ENCODE data around the gene TP53BP1. TPM values are rescaled to one million over a fixed set of nuclear protein-coding genes. Genes with fewer than 3 reads are reported as not detected.

The TP53BP1 gene
- total and polyA plus RNA-seq, 2 of the 13 experiments (the other 11 are each of a cell fraction or from before 2014, with no cell fraction given), result 17.1 to 17.4 TPM

GRCh38 chr15:43433165-43433564 lies 59.8 kb downstream of the TP53BP1 start:
- Histone ChIP-seq H2AFZ (ENCODE audit: low read length) (no peak overlapping the region), H3K79me2 (ENCODE audit: insufficient read depth, low read length) (no peaks in the 10 kb centered on the region), H3K27me3 (ENCODE audit: control insufficient read depth in 1 of 2, insufficient read depth in 2 of 2, low read length in 2 of 2) (no peaks in the 10 kb centered on the region), H3K4me2 (ENCODE audit: low read depth, low read length) (no peak overlapping the region), H3K4me1 (ENCODE audit: insufficient read depth, low read length) (no peaks in the 10 kb centered on the region), H3K4me3 (replicated peaks in 1 of 3; ENCODE audit: insufficient read depth in 1 of 3, low read depth in 2 of 3, low read length in 3 of 3) (no peak overlapping the region), H3K27ac (ENCODE audit: extremely low read length, insufficient read depth, low read length) (no peak overlapping the region), H3K36me3 (replicated peaks in 1 of 2; ENCODE audit: control insufficient read depth in 1 of 2, insufficient read depth in 2 of 2, low read length in 2 of 2) (peaks cover 5 to 33% of the 10 kb centered on the region in 2 experiments), H3K9me3 (ENCODE audit: low read length) (no peaks in the 10 kb centered on the region), H4K20me1 (ENCODE audit: insufficient read depth, low read length) (no peaks in the 10 kb centered on the region), H3K9ac (ENCODE audit: insufficient read depth, low read depth, low read length) (no peak overlapping the region)
- ChIA-PET CTCF (ENCODE audit: low intra/inter-chr PET ratio, low total read pairs) (no interaction called here), POLR2A (no interaction called here)
- DNase-seq (ENCODE audit: low spot score) (no peak), ATAC-seq (no peak), FAIRE-seq (no peak)
- WGBS (ENCODE audit: low lambda C conversion rate), result 87% methylated on average over 4 of the region's 4 CpGs
- in situ Hi-C loops (cut with HindIII; ENCODE audit: extremely low pct_ligation_motif_present, low pct_unique_long_range_greater_than_20kb) (loop anchor here (25.0 kb wide), 1 partner anchor 329 kb away; no protein-coding TSS in a partner anchor), intact Hi-C loops (cut with micrococcal nuclease; ENCODE audit: unreplicated experiment) (no loop called here)
- no TSS peak for BruUV-seq (replicated peaks)
- no peak for TF ChIP-seq ZNF292 (CRISPR knock-in tag; IDR thresholded peaks at IDR 0.05; ENCODE audit: borderline replicate concordance, low read depth)
- TF ChIP-seq THYN1 (CRISPR knock-in tag; IDR thresholded peaks at IDR 0.05; ENCODE audit: borderline replicate concordance, low read depth), result no peak
- TF ChIP-seq RARG (CRISPR knock-in tag; IDR thresholded peaks at IDR 0.05; ENCODE audit: low read depth), result no peak
- TF ChIP-seq ZNF558 (CRISPR knock-in tag; IDR thresholded peaks at IDR 0.05; ENCODE audit: borderline replicate concordance), result no peak
- no peak for TF ChIP-seq RARA (CRISPR knock-in tag; IDR thresholded peaks at IDR 0.05)
- no peak for TF ChIP-seq ADNP (CRISPR knock-in tag; IDR thresholded peaks at IDR 0.05)
- no peak for TF ChIP-seq SNAI1 (CRISPR knock-in tag; IDR thresholded peaks at IDR 0.05; ENCODE audit: borderline replicate concordance)
- no peak for TF ChIP-seq CHCHD3 (CRISPR knock-in tag; IDR thresholded peaks at IDR 0.05)
- no peak for TF ChIP-seq ZFP36L1 (CRISPR knock-in tag; IDR thresholded peaks at IDR 0.05)

GRCh38 chr15:43429687-43430086 lies 63.3 kb downstream of the TP53BP1 start:
- Histone ChIP-seq H3K4me1 (ENCODE audit: insufficient read depth, low read length) (no peaks in the 10 kb centered on the region), H3K4me2 (ENCODE audit: low read depth, low read length) (no peak overlapping the region), H3K9ac (ENCODE audit: insufficient read depth, low read depth, low read length) (no peak overlapping the region), H3K79me2 (ENCODE audit: insufficient read depth, low read length) (no peaks in the 10 kb centered on the region), H3K9me3 (ENCODE audit: low read length) (no peaks in the 10 kb centered on the region), H4K20me1 (ENCODE audit: insufficient read depth, low read length) (no peaks in the 10 kb centered on the region), H3K4me3 (replicated peaks in 1 of 3; ENCODE audit: insufficient read depth in 1 of 3, low read depth in 2 of 3, low read length in 3 of 3) (no peak overlapping the region), H3K27me3 (ENCODE audit: control insufficient read depth in 1 of 2, insufficient read depth in 2 of 2, low read length in 2 of 2) (no peaks in the 10 kb centered on the region), H3K27ac (ENCODE audit: extremely low read length, insufficient read depth, low read length) (no peak overlapping the region), H3K36me3 (replicated peaks in 1 of 2; ENCODE audit: control insufficient read depth in 1 of 2, insufficient read depth in 2 of 2, low read length in 2 of 2) (peaks cover 6 to 39% of the 10 kb centered on the region in 2 experiments), H2AFZ (ENCODE audit: low read length) (no peak overlapping the region)
- 96% methylated on average over 3 of the region's 3 CpGs for WGBS (ENCODE audit: low lambda C conversion rate)
- no peak for DNase-seq (ENCODE audit: low spot score)
- no TSS peak for BruUV-seq (replicated peaks)
- in situ Hi-C loops (cut with HindIII; ENCODE audit: extremely low pct_ligation_motif_present, low pct_unique_long_range_greater_than_20kb), result loop anchor here (25.0 kb wide), 1 partner anchor 333 kb away; no protein-coding TSS in a partner anchor
- CTCF ChIA-PET (ENCODE audit: low intra/inter-chr PET ratio, low total read pairs), result no interaction called here
- no peak for FAIRE-seq
- intact Hi-C loops (cut with micrococcal nuclease; ENCODE audit: unreplicated experiment), result no loop called here
- POLR2A ChIA-PET, result no interaction called here
- no peak for ATAC-seq
- TF ChIP-seq ZBTB49 (CRISPR knock-in tag; IDR thresholded peaks at IDR 0.05; ENCODE audit: borderline replicate concordance) (no peak), ZNF260 (CRISPR knock-in tag; IDR thresholded peaks at IDR 0.05; ENCODE audit: borderline replicate concordance, low read depth) (no peak), DR1 (CRISPR knock-in tag; IDR thresholded peaks at IDR 0.05) (no peak), GLI4 (CRISPR knock-in tag; IDR thresholded peaks at IDR 0.05; ENCODE audit: borderline replicate concordance) (no peak), BRD4 (CRISPR knock-in tag; IDR thresholded peaks at IDR 0.05) (no peak), DBP (CRISPR knock-in tag; IDR thresholded peaks at IDR 0.05; ENCODE audit: not compliant biosample characterization) (no peak), ZC3H4 (CRISPR knock-in tag; IDR thresholded peaks at IDR 0.05; ENCODE audit: borderline replicate concordance) (no peak)

All from HepG2 (cell line).